Mucosa of descending colon (tissue), 3 donors: ENCODE measurements around the gene NPC2. TPM values are rescaled to one million over a fixed set of nuclear protein-coding genes. Genes with fewer than 3 reads are reported as not detected.

Source experiments
- ATAC-seq: fragments of 200-7000 bp; cut with Tn5 transposase; one replicate; pipeline ENCODE4 v1.9.1; 2020; ENCODE audit warnings: mild to moderate bottlenecking, moderate library complexity
- DNase-seq, 3 donors: peaks; one replicate each; pipeline ENCODE4 v3.0.0-alpha.2; 2020
- H3K36me3 ChIP-seq: fragments of 200-600 bp; one replicate; pipeline ENCODE4 v1.8.0; 2021; ENCODE audit warnings: low read depth, mild to moderate bottlenecking
- H3K4me1 ChIP-seq: fragments of 200-600 bp; one replicate; pipeline ENCODE4 v1.8.0; 2021; ENCODE audit warnings: low read depth, mild to moderate bottlenecking
- H3K4me3 ChIP-seq: fragments of 200-600 bp; one replicate; pipeline ENCODE4 v1.8.0; 2021; ENCODE audit warnings: mild to moderate bottlenecking
- H3K9me3 ChIP-seq: fragments of 200-600 bp; one replicate; pipeline ENCODE4 v1.8.0; 2021; ENCODE audit warnings: mild to moderate bottlenecking
- intact Hi-C, 2 donors: fragments of 100-400 bp; cut with DNase I in 1 of 2; cut with micrococcal nuclease in 1 of 2; formaldehyde crosslinking; loops; one replicate each; pipeline versions ENCODE4 v1.11.0 to v1.11.1; 2022; cut with DNase I, micrococcal nuclease
- total RNA-seq, 3 donors: library from RNA; stranded (reverse); fragmentation: NEBNext Ultra II Directional in 2 of 3; extraction: Animal tissue kit (Norgen Biotek cat#: 25700) in 2 of 3; gene quantifications; one replicate each; pipeline versions ENCODE4 v1.2.1 to v1.2.4, GENCODE V29; 2021 to 2023
- TF ChIP-seq, protein P1 (sequence below): fragments of 200-600 bp; IDR thresholded peaks from one replicate; pipeline ENCODE4 v1.8.0; 2022; ENCODE audit warnings: antibody characterized with exemption, mild to moderate bottlenecking
- donor health status: DM: no; HTN: no; CAD: no; lungs with moderate emphysema.
- donor health status: DM: no; HTN: no; CAD: no.
- donor health status: DM: no; HTN: yes; CAD: no.

The NPC2 gene
- total RNA-seq, 3 donors from 2014 or later = 150 to 212 (median 168) TPM

- Histone ChIP-seq H3K4me3 (no peak overlapping the region), H3K36me3 (no peaks in the 10 kb centered on the region), H3K4me1 (no peaks in the 10 kb centered on the region), H3K9me3 (no peaks in the 10 kb centered on the region)
- intact Hi-C loops = loop anchor here (10.0 kb wide), 1 partner anchor 108 kb away; no protein-coding TSS in a partner anchor
- ATAC-seq (no peak), DNase-seq (no peak)
- TF ChIP-seq, protein P1, sequence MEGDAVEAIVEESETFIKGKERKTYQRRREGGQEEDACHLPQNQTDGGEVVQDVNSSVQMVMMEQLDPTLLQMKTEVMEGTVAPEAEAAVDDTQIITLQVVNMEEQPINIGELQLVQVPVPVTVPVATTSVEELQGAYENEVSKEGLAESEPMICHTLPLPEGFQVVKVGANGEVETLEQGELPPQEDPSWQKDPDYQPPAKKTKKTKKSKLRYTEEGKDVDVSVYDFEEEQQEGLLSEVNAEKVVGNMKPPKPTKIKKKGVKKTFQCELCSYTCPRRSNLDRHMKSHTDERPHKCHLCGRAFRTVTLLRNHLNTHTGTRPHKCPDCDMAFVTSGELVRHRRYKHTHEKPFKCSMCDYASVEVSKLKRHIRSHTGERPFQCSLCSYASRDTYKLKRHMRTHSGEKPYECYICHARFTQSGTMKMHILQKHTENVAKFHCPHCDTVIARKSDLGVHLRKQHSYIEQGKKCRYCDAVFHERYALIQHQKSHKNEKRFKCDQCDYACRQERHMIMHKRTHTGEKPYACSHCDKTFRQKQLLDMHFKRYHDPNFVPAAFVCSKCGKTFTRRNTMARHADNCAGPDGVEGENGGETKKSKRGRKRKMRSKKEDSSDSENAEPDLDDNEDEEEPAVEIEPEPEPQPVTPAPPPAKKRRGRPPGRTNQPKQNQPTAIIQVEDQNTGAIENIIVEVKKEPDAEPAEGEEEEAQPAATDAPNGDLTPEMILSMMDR = no peak
Observed at GRCh38 chr14:74472601-74473000, 20.5 kb downstream of the NPC2 start.

- H3K9me3 ChIP-seq = no peaks in the 10 kb centered on the region
- TF ChIP-seq, protein P1 = no peak
- DNase-seq (no peak), ATAC-seq (no peak)
- H3K4me3 ChIP-seq = no peak overlapping the region
- H3K36me3 ChIP-seq = no peaks in the 10 kb centered on the region
- H3K4me1 ChIP-seq = no peaks in the 10 kb centered on the region
- intact Hi-C loops = loop anchor here (10.0 kb wide), 1 partner anchor 105 kb away; no protein-coding TSS in a partner anchor
Observed at GRCh38 chr14:74469548-74470518, 23.3 kb downstream of the NPC2 start.

DNA sequence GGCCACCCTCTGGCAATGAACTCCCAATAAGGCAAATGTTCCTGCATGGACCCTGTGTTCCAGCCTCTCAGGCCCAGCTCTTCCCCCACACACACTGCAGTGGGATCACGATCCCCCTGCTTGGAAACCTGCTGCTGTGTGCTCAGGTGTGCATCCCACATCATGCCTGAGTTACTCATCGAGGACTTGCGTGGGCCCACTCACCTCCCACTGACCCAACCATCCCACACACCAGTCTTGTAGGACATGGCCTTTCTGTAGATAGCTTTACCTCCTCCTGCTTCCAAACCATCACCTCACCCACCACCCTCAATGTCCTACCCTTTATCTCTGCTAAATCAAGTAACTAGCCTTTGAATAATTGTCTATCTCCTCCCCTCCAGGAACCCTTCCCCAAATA lies 24.6 kb downstream of the NPC2 start:
- intact Hi-C loops = no loop called here
- no peak for DNase-seq
- ATAC-seq = no peak
- Histone ChIP-seq H3K9me3 (no peaks in the 10 kb centered on the region), H3K36me3 (no peaks in the 10 kb centered on the region), H3K4me1 (no peaks in the 10 kb centered on the region), H3K4me3 (no peak overlapping the region)
- TF ChIP-seq, protein P1 = no peak

DNA sequence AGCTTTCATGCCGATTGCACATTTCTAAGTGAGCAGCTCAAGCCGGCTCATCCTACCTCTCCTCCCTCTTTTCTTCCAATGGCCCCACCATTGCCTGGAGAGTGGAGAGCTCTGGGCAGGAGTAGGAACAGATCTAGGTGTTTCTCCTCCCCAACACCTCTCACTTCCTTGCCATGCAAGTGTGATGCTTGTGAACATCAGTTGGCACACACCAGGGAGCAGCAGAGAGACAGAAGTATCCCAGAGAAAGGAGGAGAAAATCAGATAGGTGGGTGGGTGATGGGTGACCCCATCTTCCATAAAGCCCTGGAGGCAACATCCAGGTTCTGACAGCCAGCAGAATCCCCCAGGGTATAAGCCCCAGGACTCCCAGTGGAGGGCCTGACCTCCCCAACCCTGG lies 27.8 kb downstream of the NPC2 start:
- TF ChIP-seq, protein P1 = no peak
- intact Hi-C loops = no loop called here
- no peak for ATAC-seq

GRCh38 chr14:74464785-74465184 lies 28.3 kb downstream of the NPC2 start:
- intact Hi-C loops = no loop called here
- TF ChIP-seq, protein P1 = no peak
- ATAC-seq = no peak
- Histone ChIP-seq H3K9me3 (no peaks in the 10 kb centered on the region), H3K4me1 (no peaks in the 10 kb centered on the region), H3K36me3 (no peaks in the 10 kb centered on the region), H3K4me3 (no peak overlapping the region)
- DNase-seq = no peak

More for the DNA sequence above, 27.8 kb downstream of the NPC2 start:
- Histone ChIP-seq H3K4me3 (no peak overlapping the region), H3K4me1 (no peaks in the 10 kb centered on the region), H3K36me3 (no peaks in the 10 kb centered on the region), H3K9me3 (no peaks in the 10 kb centered on the region)
- no peak for DNase-seq
